K562 (cell line): ENCODE measurements around the gene NLK. TPM values are rescaled to one million over a fixed set of nuclear protein-coding genes. Genes with fewer than 3 reads are reported as not detected.
A peak's percentile ranks its signal among the peaks of the same experiment; 100 is the strongest.

Experiments used
- ESRRB ChIP-seq: fragments of 250-450 bp; sonication (Bioruptor Pico); IDR thresholded peaks from 2 replicates; pipeline ENCODE4 v1.5.0; 2020; ENCODE audit warnings: mild to moderate bottlenecking, moderate library complexity, borderline replicate concordance
- POLR2AphosphoS5 ChIP-seq: IDR thresholded peaks from 2 replicates; pipeline ENCODE4 v1.6.1; 2011; ENCODE audit warnings: mild to moderate bottlenecking, low read depth, low read length, moderate library complexity; ENCODE audit not compliant: control insufficient read depth, insufficient read depth
- polyA plus RNA-seq, 8 experiments: library from polyadenylated mRNA; depleted of rRNA in 4 of 8; stranded (reverse) in 5 of 8; unstranded in 3 of 8; fragments of >200 nt; fragmentation: Nextera tagmentation in 2 of 8; fragmentation: Illumina TruSeq in 1 of 8; extraction: Ambion mirVana in 2 of 8; extraction: Trizol in 1 of 8; gene quantifications; 2 replicates each; pipeline versions ENCODE4 v1.2.1 to v1.2.3, GENCODE V29; 2011 to 2014; ENCODE audit warnings: inconsistent platforms in 1 of 8, missing spikeins in 1 of 8
- total RNA-seq, 7 experiments: library from RNA; depleted of rRNA in 6 of 7; stranded (reverse); fragments of >200 nt in 6 of 7; fragmentation: Illumina TruSeq in 2 of 7; extraction: Trizol in 2 of 7; gene quantifications; 2 replicates each; pipeline versions ENCODE4 v1.2.1 to v1.2.3, GENCODE V29; 2011 to 2021; ENCODE audit warnings: low replicate concordance in 1 of 7
- TF ChIP-seq, protein P1 (sequence below): fragments of 450-650 bp; IDR thresholded peaks from 2 replicates; pipeline ENCODE4 v1.6.1; 2016; ENCODE audit warnings: borderline replicate concordance
- TF ChIP-seq, protein P2 (sequence below), 2 experiments: fragments of 150-350 bp in 1 of 2; IDR thresholded peaks; 2 replicates each; pipeline ENCODE4 v1.6.1; 2012 to 2016; ENCODE audit warnings: low read depth in 2 of 2, low read length in 2 of 2, mild to moderate bottlenecking in 1 of 2, moderate library complexity in 1 of 2

NLK gene
- total and polyA plus RNA-seq, 9 of the 15 experiments (the other 6 are each of a cell fraction or from before 2014, with no cell fraction given), result 10.9 to 59.6 (median 26.7) TPM

DNA sequence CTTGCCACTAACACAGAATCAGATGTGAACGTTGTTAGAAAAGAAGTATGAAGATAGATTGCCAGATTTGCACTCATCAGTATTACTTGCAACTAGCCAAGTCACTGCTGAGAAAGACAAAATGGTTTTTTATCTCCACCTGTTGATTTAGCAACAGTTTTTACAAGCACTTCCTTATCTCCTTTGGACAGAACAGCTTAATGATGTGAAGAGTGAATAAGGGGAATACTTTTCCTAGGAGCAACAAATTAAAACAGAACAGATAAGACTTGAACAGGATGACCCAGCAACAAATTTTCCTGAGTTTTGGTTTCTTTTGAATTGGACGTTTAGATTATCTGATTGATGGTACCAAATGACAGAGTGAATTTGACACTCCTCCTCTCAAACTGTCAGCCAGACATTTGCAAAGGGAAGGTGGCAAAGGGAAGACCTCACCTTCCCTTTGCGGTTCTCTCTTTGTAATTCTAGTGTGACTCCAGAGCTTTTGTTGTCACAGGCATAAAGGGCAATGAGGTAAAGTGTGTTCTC, 130.6 kb downstream of the NLK start (continued):
- peak; percentile 90 for TF ChIP-seq POLR2AphosphoS5
- TF ChIP-seq ESRRB, result no peak
- TF ChIP-seq, protein P1, sequence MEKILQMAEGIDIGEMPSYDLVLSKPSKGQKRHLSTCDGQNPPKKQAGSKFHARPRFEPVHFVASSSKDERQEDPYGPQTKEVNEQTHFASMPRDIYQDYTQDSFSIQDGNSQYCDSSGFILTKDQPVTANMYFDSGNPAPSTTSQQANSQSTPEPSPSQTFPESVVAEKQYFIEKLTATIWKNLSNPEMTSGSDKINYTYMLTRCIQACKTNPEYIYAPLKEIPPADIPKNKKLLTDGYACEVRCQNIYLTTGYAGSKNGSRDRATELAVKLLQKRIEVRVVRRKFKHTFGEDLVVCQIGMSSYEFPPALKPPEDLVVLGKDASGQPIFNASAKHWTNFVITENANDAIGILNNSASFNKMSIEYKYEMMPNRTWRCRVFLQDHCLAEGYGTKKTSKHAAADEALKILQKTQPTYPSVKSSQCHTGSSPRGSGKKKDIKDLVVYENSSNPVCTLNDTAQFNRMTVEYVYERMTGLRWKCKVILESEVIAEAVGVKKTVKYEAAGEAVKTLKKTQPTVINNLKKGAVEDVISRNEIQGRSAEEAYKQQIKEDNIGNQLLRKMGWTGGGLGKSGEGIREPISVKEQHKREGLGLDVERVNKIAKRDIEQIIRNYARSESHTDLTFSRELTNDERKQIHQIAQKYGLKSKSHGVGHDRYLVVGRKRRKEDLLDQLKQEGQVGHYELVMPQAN, result no peak
- TF ChIP-seq, protein P2, sequence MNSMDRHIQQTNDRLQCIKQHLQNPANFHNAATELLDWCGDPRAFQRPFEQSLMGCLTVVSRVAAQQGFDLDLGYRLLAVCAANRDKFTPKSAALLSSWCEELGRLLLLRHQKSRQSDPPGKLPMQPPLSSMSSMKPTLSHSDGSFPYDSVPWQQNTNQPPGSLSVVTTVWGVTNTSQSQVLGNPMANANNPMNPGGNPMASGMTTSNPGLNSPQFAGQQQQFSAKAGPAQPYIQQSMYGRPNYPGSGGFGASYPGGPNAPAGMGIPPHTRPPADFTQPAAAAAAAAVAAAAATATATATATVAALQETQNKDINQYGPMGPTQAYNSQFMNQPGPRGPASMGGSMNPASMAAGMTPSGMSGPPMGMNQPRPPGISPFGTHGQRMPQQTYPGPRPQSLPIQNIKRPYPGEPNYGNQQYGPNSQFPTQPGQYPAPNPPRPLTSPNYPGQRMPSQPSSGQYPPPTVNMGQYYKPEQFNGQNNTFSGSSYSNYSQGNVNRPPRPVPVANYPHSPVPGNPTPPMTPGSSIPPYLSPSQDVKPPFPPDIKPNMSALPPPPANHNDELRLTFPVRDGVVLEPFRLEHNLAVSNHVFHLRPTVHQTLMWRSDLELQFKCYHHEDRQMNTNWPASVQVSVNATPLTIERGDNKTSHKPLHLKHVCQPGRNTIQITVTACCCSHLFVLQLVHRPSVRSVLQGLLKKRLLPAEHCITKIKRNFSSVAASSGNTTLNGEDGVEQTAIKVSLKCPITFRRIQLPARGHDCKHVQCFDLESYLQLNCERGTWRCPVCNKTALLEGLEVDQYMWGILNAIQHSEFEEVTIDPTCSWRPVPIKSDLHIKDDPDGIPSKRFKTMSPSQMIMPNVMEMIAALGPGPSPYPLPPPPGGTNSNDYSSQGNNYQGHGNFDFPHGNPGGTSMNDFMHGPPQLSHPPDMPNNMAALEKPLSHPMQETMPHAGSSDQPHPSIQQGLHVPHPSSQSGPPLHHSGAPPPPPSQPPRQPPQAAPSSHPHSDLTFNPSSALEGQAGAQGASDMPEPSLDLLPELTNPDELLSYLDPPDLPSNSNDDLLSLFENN (IDR thresholded peaks at IDR 0.05; ENCODE audit: low read depth in 2 of 2, low read length in 2 of 2), result peak in 1 of 2 experiments; percentile 93; a peak in 2 of 4 replicates
